TTC549 (cell line): ENCODE measurements around the gene EYS.

Experiments used
- FAIRE-seq: peaks from 2 replicates; lab custom pipeline; 2012; peaks lifted over from hg19 to GRCh38; lab: Jason Lieb, UNC

EYS gene

DNA sequence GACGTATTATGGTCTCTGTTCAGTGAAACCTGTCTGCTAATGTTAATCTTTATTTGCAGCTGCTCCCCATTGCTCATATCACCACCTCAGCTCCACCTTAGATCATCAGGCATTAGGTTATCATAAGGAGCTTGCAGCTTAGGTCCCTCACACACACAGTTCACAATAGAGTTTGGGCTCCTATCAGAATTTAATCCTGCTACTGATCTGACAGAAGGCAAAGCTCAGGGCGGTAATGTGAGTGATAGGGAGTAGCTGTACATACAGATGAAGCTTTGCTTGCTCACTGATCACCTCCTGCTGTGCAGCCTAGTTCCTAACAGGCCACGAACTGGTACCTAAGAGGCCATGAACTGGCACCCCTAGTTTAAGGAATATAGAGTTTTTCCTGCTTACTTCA is 989.7 kb downstream of the EYS start:
- no peak for FAIRE-seq

DNA sequence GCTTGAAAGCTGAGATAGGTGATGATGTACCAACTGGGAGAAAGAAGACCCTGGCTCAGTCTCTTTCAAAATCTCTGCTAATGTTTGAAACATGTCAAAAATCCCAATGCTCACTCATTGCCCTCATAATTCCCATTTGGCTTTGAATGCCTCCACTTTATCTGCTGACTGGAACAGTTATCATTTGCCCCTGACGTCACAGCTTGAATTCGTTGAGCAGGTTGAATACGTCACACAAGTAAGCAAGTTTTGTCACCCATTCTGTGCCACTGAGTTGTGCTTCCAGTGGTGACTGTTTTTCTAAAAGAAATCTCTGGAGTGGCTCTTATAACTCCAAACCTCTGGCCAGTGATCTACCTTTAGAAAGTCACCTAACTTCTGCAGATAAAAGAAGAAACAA is 991.4 kb downstream of the EYS start:
- FAIRE-seq = no peak

DNA sequence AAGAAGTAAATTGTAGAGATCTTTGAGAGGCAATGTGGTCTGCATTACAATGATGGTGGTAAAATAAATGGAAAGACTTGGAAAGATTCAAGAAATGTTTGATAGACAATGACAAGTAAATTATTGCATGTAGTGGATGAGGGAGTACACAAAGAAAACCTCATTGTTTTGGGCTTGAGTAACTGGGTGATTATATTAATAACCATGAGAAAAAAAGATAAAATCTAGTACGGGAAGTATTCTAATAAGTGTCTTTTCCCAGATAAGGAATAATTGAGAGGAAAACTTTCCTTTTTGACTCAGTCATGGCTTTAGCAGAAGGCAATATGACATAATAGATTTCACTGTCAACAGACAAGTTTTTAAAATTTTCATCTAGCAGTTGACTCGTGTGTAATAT is 993.0 kb downstream of the EYS start:
- FAIRE-seq = no peak

DNA sequence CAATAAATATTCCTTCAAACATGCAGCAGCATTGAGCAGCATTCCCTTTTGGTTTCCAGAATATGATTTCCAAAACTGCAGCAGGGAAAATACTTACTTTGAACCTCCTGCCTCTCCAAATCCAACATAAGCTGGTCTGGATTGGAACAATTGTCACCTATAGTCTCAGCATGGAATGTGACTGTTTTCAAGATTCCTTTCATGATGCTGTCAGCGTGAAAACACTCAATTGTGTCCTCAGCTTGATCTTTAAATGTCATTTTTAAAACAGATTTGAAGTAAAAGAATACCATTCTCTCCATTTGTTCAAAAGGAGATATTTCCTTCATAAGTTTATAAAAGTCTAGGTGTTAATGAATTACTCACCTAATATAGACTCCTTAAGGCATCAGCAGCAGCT is 993.9 kb downstream of the EYS start:
- no peak for FAIRE-seq

DNA sequence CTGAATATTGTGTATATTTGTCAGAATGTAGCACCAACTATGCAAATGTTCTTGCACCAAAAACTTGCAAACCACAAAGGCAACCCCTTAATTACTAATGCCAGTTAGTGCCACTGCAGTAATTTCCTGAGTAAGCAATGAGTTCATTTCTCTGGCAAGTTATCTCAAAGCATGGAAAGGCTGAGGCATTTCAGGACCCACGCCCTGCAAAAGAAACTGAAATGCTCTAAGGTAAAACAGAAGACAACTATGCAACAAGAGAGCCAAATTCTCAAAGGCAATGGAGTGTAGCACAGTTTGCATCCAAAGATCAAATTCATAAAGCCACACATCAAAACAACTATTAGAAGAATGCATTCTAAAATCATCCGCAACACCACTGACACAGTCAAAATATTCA is 994.4 kb downstream of the EYS start:
- no peak for FAIRE-seq

DNA sequence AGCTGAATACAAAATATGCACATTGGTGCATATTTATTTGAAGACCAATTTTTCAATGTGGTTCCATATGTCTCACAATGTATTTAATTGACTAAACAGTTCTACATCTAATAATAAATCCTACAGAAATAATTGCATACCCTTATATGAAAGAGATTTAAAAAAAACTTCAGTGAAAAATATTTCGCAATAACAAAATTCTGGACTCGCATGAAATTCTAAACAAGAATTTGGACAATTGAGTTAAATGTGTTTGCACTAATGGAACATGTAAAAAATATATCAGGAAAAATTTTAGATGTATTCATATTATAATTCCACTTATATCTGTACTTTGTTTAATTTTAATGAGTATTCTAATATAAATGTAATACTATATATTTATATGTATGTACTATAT is 1003.1 kb downstream of the EYS start:
- FAIRE-seq = peak; percentile 41

DNA sequence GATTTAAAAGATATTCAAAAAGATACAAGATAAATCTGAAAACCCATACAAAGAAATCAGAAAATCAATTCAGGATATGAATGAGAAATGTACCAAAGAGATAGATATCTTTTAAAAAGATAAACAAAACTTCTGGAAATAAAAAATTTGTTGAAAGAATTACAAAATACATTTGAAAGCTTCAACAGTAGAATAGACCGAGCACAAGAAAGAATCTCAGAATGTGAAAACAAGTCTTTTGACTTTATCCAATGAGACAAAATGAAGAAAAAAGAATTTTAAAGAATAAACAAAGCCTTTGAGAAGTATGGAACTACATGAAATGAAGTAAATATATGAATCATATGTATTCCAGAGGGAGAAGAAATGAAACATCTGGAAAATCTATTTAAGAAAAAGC is 1011.0 kb downstream of the EYS start:
- no peak for FAIRE-seq

DNA sequence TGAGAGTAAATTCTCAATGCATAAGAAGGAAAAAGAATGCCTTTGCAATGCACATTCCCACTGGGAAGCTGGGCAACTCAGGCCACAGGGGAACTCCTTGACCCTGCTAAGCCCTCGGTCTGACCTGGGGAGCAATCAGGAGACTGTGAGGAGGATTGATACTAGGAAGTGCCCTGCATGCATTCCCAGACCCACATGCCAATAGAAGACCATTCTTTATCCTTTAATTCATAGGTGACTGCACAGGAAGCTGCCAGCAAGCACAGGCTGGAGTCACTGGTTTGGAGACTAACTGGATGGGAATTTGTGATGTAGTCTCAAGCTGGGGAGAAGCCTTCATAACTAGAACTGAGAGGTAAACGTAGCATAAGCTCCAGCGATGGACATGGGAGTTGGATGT is 1012.7 kb downstream of the EYS start:
- no peak for FAIRE-seq

DNA sequence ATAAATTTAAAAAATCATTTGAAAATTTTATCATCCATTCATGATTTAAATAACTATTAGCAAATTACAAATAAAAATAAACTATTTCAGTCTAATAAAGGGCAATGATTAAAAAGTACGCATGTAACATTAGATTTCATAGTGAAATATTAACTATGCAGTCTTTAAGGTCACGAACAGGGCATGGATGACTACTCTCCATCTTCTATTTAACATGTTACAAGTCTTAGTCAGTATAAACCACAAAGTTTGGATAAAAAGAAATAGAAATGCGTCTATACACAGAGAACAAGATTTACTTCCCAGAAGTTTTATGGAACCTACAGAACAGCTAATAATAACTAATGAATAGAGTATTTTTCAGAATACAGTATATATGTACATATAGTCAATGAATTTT is 1016.0 kb downstream of the EYS start:
- no peak for FAIRE-seq

DNA sequence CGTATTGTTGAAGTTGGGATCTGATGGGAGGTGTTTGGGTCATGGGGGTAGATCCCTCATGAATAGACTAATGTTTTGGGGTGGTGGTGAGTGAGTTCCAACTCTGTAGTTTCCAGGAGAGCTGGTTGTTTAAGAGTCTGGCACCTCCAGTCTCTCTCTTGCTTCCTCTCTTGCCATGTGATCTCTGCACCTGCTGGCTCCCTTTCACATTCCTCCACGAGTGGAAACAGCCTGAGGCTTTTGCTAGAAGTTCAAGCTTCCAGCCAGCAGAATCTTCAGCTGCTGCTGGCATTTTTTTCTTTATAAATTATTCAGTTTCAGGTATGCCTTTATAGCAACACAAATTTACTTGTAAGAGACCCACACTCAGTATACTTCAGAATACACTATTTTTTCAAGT is 1021.6 kb downstream of the EYS start:
- FAIRE-seq = no peak

DNA sequence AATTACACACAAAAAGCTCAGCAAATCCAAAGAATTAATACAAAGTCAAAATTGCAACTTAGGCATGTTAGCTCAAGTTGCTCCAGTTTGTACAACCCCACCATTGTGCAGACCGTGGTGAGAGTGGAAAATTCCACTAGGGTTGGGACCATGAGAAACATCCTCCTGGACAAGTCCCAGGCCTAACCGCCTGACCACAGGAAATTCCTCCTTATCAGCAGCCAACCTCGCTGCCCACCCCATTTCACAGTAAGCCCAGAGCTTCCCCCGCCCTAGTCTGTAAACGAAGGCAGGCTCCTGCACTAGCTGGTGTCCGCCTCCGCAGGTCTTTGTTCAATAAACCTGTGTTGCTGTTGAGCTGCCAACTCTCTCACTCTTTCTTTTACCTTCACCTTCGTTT is 1023.3 kb downstream of the EYS start:
- FAIRE-seq = no peak

DNA sequence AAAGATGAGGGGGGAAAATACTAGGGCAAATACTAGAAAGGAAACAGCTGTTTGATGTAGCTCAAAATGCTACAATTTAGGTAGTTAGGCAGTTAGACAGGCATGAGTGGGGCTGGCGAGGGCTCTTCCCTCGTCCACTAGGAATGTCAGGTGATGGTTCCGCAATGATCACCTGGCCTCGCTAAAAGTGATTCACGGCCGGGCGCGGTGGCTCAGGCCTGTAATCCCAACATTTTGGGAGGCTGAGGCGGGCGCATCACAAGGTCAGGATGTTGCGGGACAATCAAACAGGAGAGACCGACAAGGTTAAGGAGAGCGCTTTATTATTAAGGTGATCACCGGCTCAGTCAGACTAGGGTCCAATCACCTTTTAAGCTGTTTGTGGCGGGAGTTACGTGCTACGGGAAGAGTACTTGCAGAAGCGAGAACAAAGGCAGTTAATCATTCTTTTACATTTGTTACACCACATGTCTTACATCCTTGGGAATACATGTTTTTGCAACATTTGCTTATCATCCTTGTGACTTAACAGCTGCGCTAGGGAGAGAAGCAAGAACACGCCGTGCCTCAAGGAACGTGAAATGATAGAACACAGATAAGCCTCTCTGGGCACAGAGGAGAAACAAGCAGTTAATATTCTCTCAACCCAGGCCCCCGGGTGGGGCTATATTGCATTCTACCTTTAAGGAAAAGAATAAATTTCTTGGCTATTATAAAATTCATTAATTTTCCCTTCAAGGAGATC is 1025.4 kb downstream of the EYS start:
- no peak for FAIRE-seq

DNA sequence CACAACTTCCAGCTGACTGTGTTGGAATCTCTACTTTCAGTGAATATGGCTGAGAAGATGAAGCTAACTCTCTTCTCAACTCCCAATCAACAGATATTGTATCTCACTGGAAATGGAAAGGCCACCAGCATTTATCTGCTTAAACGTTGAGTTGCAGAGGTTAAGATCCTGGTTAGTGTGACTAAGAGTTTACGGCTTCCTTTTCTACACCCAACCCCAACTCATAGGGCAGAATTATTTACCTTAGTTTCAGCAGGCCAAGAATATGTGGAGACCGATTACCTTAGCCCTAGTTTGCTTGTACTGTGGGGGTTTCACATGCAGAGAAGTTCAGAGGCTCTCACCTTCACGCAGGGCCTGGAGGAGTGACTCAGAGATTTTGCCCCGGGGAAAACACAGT is 1026.6 kb downstream of the EYS start:
- FAIRE-seq = no peak

DNA sequence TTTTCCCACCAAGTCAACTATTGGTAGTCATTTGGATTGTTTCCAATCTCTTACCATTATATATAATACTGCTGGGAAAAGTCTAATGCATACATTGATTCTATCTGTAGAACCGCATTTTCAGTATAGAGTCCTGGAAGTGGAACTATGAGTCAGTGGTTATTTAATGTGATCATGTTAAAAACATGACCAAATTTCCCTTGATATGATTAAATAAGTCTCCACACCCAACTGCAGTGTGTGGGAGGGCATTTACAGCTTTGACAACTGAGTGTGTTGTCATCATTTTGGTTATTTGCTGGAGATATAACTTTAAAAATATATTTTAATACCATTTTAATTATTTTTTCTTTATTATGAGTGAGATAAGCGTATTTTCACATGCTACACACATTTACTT is 1027.6 kb downstream of the EYS start:
- no peak for FAIRE-seq

DNA sequence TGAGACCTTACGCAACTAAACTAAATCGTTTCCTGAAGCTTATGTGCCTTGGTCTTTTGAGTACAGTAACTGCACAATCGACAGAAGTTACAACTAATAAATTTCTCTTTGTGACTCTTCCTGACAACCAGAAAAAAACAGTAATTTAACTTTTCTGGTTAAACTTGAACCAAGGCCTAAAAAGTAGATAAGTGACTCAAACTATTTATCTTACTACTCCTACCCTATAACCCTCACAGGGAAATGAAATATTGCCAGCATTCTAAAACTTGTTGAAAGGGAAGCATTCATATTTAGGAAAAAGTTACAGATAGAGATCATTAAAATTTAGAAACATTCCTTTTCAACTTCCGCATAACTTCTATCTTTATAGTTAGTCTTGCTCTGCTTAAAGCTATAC is 1034.4 kb downstream of the EYS start:
- FAIRE-seq = no peak

DNA sequence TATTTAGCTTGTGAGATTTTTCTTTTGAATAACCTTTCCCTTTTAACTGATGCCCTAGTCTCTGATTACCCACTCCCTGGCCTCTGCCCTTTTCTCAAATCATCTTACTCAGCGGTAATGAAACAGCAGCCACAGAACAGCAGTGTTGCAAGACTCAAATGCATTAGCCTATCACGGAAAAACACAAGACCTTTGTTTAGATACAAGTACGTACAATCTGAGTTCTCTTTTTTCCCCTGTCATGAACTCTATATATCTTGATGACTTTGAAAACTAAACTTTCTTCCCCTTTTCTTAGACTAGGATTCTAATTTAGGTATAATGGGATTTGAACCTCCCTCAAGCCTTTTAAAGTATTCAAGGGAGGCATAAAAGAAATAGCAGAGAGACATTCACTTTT is 1034.9 kb downstream of the EYS start:
- FAIRE-seq = no peak

DNA sequence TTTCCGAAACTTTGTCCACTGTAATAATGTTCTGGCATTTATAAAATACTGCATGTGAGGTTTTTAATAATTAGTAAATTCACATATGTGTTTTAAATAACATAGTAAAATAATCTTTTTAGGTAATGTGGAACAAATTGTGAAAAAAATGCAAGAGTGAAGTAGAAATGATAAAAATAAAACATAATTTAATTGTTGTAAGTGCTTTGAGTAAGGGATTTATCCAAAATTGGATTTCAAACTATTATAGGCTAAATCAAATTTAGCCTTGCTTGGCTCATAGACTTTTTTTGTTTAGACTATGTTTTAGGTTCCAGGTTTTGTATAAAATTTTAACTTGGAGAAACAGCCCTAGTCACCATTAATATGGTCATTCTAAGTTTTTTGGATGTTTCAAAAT is 1041.9 kb downstream of the EYS start:
- FAIRE-seq = no peak

DNA sequence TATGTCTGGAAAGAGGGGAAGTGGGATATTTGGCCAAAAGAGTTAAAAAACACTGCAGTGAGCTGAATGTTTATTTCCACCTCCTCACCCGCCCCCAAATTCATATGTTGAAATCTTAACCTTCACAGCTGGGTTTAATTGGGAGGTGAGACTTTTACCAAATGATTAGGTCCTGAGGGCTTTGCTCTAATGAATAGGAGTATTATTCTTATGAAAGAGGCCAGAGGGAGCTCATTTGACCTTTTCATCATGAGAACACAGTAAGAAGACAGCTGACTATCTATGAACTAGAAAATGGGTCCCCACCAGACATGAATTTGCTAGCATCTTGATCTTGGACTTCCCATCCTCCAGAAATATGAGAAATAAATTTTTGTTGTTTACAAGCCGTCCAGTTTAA is 1042.5 kb downstream of the EYS start:
- no peak for FAIRE-seq

DNA sequence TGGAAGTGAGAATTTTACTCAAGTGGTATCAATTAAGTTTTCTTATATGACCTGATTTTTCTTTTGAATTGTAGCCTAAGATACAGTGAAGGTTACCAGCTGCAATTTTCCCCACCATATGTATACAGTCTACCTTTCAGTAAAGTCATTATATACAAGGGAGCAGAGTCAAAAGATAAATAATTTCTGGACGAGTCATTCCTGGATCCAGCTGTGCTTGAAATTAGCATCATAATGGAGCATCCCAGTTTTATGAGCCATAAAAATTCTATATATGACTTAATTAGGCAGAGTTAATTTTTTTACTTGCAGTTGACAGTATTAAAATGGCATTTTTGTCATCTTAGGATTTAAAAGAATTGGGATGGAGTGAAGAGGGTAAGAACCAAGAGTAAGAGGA is 1063.0 kb downstream of the EYS start:
- FAIRE-seq = no peak

DNA sequence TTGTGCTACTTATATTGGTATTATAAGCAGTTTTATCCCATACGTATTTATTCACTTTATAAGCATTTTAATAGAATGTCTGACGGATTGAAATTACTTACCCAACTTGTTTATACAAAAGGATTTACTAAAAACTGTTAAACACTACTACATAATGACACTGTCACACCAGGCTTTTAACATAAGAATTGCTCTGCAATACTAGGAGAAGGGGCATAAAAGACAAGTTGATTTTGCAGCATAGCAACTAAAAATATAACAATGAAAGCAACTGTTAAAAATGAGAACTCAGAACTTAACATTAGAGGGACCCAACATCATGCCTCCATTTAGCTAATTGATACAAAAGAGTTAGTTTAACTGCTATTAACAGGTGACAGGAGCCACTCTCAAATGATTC is 1076.1 kb downstream of the EYS start:
- FAIRE-seq = no peak

DNA sequence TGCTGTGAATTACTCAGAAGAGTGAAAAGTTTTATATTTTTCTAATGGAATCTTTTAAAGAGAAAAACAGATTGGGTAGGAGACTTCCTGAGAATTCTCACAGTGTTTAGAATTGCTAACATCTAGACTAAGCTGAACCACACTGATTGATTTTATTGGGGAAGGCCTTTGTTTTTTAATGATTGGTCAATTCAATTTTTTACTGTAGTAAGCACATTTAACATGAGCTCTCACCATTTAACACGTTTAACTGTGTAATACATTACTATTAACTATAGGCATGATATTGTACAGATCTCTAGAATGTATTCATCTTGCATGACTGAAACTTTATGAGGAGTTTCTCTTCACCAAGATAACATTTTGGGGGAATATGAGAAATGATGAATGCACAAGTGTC is 1084.1 kb downstream of the EYS start:
- no peak for FAIRE-seq

DNA sequence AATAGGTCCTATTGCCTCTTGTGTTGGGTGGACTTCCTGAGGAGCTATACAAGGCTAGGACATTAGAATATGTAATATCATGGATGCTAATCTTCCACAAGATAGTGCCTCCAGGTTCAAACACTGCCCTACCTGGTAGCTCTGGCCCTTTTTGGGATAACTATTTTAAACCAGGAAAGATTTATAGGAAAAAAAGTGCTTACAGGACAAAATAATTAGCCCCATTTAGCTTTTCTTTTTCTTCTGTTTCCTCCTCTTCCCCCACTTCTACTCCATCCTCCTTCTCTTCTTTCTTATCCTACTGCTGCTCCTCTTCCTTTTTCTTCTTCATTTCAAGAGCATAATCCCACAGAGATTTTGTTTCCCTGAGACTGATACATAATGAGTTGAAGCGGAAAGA is 1104.0 kb downstream of the EYS start:
- no peak for FAIRE-seq

DNA sequence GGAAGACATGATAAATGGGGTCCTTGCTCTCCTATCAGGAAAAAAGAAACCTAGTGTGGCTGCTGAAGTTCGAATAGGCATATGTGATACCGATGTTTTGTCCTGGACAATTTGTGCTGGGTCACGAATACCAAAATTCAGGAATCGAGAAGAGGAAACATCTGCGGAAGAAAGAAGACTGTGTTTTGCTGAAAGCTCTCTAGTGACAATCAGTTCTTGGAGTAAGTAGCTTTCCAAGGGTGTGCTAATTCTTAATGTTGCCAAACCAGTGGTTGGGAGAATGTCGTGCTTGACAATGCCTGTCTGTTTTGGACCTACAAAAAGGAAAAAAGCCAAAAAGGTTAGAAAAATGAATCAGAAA is 1115.4 kb downstream of the EYS start:
- no peak for FAIRE-seq

DNA sequence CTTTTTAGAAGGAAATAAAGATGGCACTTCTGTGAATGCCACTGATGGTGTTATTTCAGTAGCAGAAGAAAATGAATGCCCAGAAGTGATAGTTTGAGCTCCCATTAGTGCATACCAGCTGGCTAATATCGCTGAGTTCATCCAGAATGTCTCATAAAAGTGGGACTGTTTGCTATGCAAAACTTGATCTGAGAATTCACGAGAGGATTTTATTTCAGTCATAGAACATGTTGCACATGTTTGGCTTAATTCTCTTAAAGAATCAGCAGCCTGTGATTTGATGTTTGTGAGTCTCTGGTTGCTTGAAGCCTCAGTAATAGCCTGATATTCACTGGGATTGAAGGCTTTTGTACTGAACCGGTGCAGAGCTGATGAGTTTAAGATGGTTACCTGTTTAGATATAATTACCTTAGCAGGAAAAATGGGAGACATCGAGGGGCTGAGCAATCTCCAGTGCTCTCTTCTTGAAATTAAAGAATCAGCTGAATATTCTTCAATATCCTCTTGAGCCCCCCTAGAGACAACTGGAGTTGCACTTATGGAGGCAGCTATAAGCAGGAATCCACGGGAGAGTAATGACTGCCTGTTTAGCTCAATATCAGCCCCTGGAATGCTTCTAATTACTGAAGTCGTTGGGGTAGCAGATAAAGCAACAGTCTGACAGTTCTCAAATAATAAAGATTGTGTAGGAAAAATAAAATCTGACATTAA is 1115.9 kb downstream of the EYS start:
- no peak for FAIRE-seq
